SK-N-SH (cell line): Measurements from ENCODE around the gene PAAF1. TPM values are rescaled to one million over a fixed set of nuclear protein-coding genes. Genes with fewer than 3 reads are reported as not detected.

ENCODE experiments used
- CTCF ChIA-PET: fragments of 300-600, 350-600 bp; formaldehyde crosslinking; extraction: SDS; loops from one replicate; lab custom pipeline; 2021; lab: Yijun Ruan, JAX
- POLR2A ChIA-PET: fragments of 350-600 bp; sonication (Branson Sonifier 250); formaldehyde crosslinking; extraction: SDS; loops from one replicate; lab custom pipeline; 2020; ENCODE audit warnings: antibody characterized with exemption, inconsistent platforms; lab: Yijun Ruan, JAX
- DNase-seq: peaks from one replicate; pipeline ENCODE4 v3.0.0; 2012
- H2AFZ ChIP-seq: fragments of 200-600 bp; sonication (generic); 2 replicates; pipeline ENCODE4 v1.8.1; 2016; ENCODE audit warnings: antibody characterized with exemption, mild to moderate bottlenecking, low read depth
- H3F3A ChIP-seq: fragments of 200-600 bp; sonication (generic); replicated peaks from 2 replicates; pipeline ENCODE3; 2016; ENCODE audit warnings: antibody characterized with exemption, mild to moderate bottlenecking; ENCODE audit not compliant: insufficient read depth
- H3K27ac ChIP-seq, 2 experiments: fragments of 200-500 bp in 1 of 2; fragments of 200-600 bp in 1 of 2; sonication (Bioruptor generic) in 1 of 2; sonication (generic), shearing (Covaris generic) in 1 of 2; 2 replicates each; pipeline versions ENCODE4 v1.5.1 to v1.6.1; 2014 to 2016; ENCODE audit warnings: low read depth in 2 of 2, inconsistent platforms in 1 of 2, low read length in 1 of 2, mild to moderate bottlenecking in 1 of 2, mixed read lengths in 1 of 2
- H3K27me3 ChIP-seq: fragments of 200-600 bp; sonication (generic), shearing (Covaris generic); 2 replicates; pipeline ENCODE4 v1.6.1; 2016; ENCODE audit warnings: mixed run types; ENCODE audit not compliant: insufficient read depth
- H3K36me3 ChIP-seq, 2 experiments: fragments of 200-500 bp in 1 of 2; fragments of 200-600 bp in 1 of 2; sonication (Bioruptor generic) in 1 of 2; sonication (generic) in 1 of 2; replicated peaks in 1 of 2; 2 replicates each; pipeline versions ENCODE3 to v1.5.1; 2014 to 2016; ENCODE audit warnings: low read length in 1 of 2, mild to moderate bottlenecking in 1 of 2; ENCODE audit not compliant: insufficient read depth in 2 of 2, control insufficient read depth in 1 of 2
- H3K4me1 ChIP-seq, 2 experiments: fragments of 200-500 bp in 1 of 2; fragments of 200-600 bp in 1 of 2; sonication (Bioruptor generic) in 1 of 2; sonication (generic), shearing (Covaris generic) in 1 of 2; 2 replicates each; pipeline versions ENCODE4 v1.5.1 to v1.6.1; 2014 to 2016; ENCODE audit warnings: low read depth in 1 of 2, low read length in 1 of 2, mixed run types in 1 of 2; ENCODE audit not compliant: insufficient read depth in 2 of 2, control insufficient read depth in 1 of 2
- H3K4me2 ChIP-seq: fragments of 200-600 bp; sonication (generic), shearing (Covaris generic); 2 replicates; pipeline ENCODE4 v1.6.1; 2017; ENCODE audit warnings: mixed run types
- H3K4me3 ChIP-seq, 2 experiments: fragments of 200-500 bp in 1 of 2; fragments of 200-600 bp in 1 of 2; sonication (Bioruptor generic) in 1 of 2; sonication (generic), shearing (Covaris generic) in 1 of 2; 2 replicates each; pipeline versions ENCODE4 v1.5.1 to v1.8.1; 2014 to 2016; ENCODE audit warnings: low read depth in 2 of 2, inconsistent platforms in 1 of 2, low read length in 1 of 2, mild to moderate bottlenecking in 1 of 2, mixed read lengths in 1 of 2, moderate library complexity in 1 of 2
- H3K79me2 ChIP-seq: fragments of 200-600 bp; sonication (generic); 2 replicates; pipeline ENCODE4 v1.8.1; 2017; ENCODE audit warnings: mild to moderate bottlenecking; ENCODE audit not compliant: insufficient read depth
- H3K9ac ChIP-seq: fragments of 200-600 bp; sonication (generic); 2 replicates; pipeline ENCODE4 v1.6.1; 2017; ENCODE audit warnings: mixed run types
- H3K9me2 ChIP-seq: fragments of 200-600 bp; sonication (generic); 2 replicates; pipeline ENCODE4 v1.6.1; 2017; ENCODE audit warnings: mixed run types
- H3K9me3 ChIP-seq: fragments of 200-600 bp; sonication (generic); 2 replicates; pipeline ENCODE4 v1.6.1; 2017; ENCODE audit warnings: mixed run types, mild to moderate bottlenecking, moderate library complexity
- H4K20me1 ChIP-seq: fragments of 200-600 bp; sonication (generic); 2 replicates; pipeline ENCODE4 v1.6.1; 2017; ENCODE audit warnings: mild to moderate bottlenecking, mixed run types; ENCODE audit not compliant: insufficient read depth
- ELF1 ChIP-seq: IDR thresholded peaks from 2 replicates; pipeline ENCODE4 v1.4.0; 2012
- EP300 ChIP-seq, 2 experiments: IDR thresholded peaks; 2 replicates each; pipeline versions ENCODE4 v1.4.0 to v1.6.1; 2012; ENCODE audit warnings: borderline replicate concordance in 1 of 2, low read depth in 1 of 2, low read length in 1 of 2
- EZH2phosphoT487 ChIP-seq: fragments of 200-600 bp; sonication (generic); IDR thresholded peaks from 2 replicates; pipeline ENCODE4 v1.6.1; 2017; ENCODE audit warnings: low read depth, mixed run types, mild to moderate bottlenecking, antibody characterized with exemption, moderate library complexity, borderline replicate concordance
- FOXM1 ChIP-seq: IDR thresholded peaks from 2 replicates; pipeline ENCODE4 v1.4.0; 2012; ENCODE audit warnings: low read depth, mild to moderate bottlenecking
- NRF1 ChIP-seq: IDR thresholded peaks from 2 replicates; pipeline ENCODE4 v1.6.1; 2012; ENCODE audit warnings: low read depth, mild to moderate bottlenecking, low read length
- POLR2AphosphoS5 ChIP-seq: IDR thresholded peaks from 2 replicates; pipeline ENCODE4 v1.6.1; 2012; ENCODE audit warnings: low read depth, low read length
- RAD21 ChIP-seq: IDR thresholded peaks from 2 replicates; pipeline ENCODE4 v1.6.1; 2012; ENCODE audit warnings: mild to moderate bottlenecking, low read length
- RFX5 ChIP-seq: IDR thresholded peaks from 2 replicates; pipeline ENCODE4 v1.6.1; 2012; ENCODE audit warnings: mild to moderate bottlenecking, improper control_type of control experiment, low read length
- SIN3A ChIP-seq: IDR thresholded peaks from 2 replicates; pipeline ENCODE4 v1.6.1; 2012; ENCODE audit warnings: low read depth, mild to moderate bottlenecking, low read length, moderate library complexity, borderline replicate concordance
- TAF1 ChIP-seq: IDR thresholded peaks from 2 replicates; pipeline ENCODE4 v1.6.1; 2012; ENCODE audit warnings: low read depth, mild to moderate bottlenecking, low read length, moderate library complexity, borderline replicate concordance
- YY1 ChIP-seq: IDR thresholded peaks from 2 replicates; pipeline ENCODE4 v1.4.0; 2012; ENCODE audit warnings: low read depth, mild to moderate bottlenecking
- WGBS: methylation state at CpG from one replicate; pipeline ENCODE4 v1.1.6; 2017; ENCODE audit warnings: low lambda C conversion rate; 5-methylcytosine and 5-hydroxymethylcytosine counted together
- polyA plus RNA-seq, 3 experiments: library from polyadenylated mRNA; depleted of rRNA; stranded (reverse); fragments of >200 nt; gene quantifications; 2 replicates each; pipeline ENCODE4 v1.2.3, GENCODE V29; 2012
- TF ChIP-seq, protein P1 (sequence below): IDR thresholded peaks from 2 replicates; pipeline ENCODE4 v1.4.0; 2012; ENCODE audit warnings: low read depth, borderline replicate concordance
- TF ChIP-seq, protein P2 (sequence below): IDR thresholded peaks from 2 replicates; pipeline ENCODE4 v1.4.0; 2012; ENCODE audit warnings: low read depth
- TF ChIP-seq, protein P3 (sequence below): IDR thresholded peaks from 2 replicates; pipeline ENCODE4 v1.4.0; 2012; ENCODE audit warnings: low read depth, borderline replicate concordance
- TF ChIP-seq, protein P4 (sequence below): fragments of 150-350 bp; IDR thresholded peaks from 2 replicates; pipeline ENCODE4 v1.6.1; 2017; ENCODE audit warnings: antibody characterized with exemption, low read length, low read depth, borderline replicate concordance
- TF ChIP-seq, protein P5 (sequence below): IDR thresholded peaks from 2 replicates; pipeline ENCODE4 v1.6.1; 2012; ENCODE audit warnings: mild to moderate bottlenecking, low read depth, low read length, moderate library complexity
- TF ChIP-seq, protein P6 (sequence below): IDR thresholded peaks from 2 replicates; pipeline ENCODE4; 2012

PAAF1 gene
- polyA plus RNA-seq, 1 of the 3 experiments (the other 2 are of a cell fraction), result 23.2 TPM

DNA sequence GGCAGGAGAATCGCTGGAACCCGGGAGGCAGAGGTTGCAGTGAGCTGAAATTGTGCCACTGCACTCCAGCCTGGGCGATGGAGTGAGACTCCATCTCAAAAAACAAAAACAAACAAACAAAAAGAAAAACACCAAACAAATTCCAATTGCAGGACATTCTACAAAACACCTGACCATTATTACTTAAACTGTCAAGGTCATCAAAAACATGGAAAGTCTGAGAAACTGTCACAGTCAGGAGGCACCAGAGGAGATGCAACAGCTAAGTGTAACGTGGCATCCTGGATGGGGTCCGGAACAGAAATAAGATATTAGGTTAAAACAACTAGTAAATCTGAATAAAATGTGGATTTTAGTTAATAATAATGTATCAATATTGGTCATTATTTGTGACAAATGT is 73.1 kb downstream of the PAAF1 start:
- Histone ChIP-seq H4K20me1 (no peaks in the 10 kb centered on the region), H3K9me3 (no peaks in the 10 kb centered on the region), H3K9ac (no peak overlapping the region), H3K4me3 (no peak overlapping the region), H3K79me2 (no peaks in the 10 kb centered on the region), H3K4me2 (no peak overlapping the region), H3K36me3 (no peaks in the 10 kb centered on the region), H3K27me3 (no peaks in the 10 kb centered on the region), H3K9me2 (no peaks in the 10 kb centered on the region), H3F3A (no peaks in the 10 kb centered on the region)
- POLR2A ChIA-PET, result no interaction called here
- CTCF ChIA-PET, result interaction anchor here (1.9 kb wide), 1 partner anchor 10 kb away, joined by 8 read pairs; no protein-coding TSS in a partner anchor
- WGBS, result 83% methylated on average over 5 of the region's 5 CpGs
- TF ChIP-seq TAF1 (no peak), EP300 (IDR thresholded peaks at IDR 0.05; ENCODE audit: borderline replicate concordance in 1 of 2, low read depth in 1 of 2, low read length in 1 of 2) (no peak), YY1 (no peak)
- TF ChIP-seq, all 33 proteins: peak for 0
- H3K27ac ChIP-seq, result no peak overlapping the region
- no peaks in the 10 kb centered on the region; a peak in 1 of 4 replicates for H3K4me1 ChIP-seq
- no peak overlapping the region for H2AFZ ChIP-seq
- no peak for DNase-seq

DNA sequence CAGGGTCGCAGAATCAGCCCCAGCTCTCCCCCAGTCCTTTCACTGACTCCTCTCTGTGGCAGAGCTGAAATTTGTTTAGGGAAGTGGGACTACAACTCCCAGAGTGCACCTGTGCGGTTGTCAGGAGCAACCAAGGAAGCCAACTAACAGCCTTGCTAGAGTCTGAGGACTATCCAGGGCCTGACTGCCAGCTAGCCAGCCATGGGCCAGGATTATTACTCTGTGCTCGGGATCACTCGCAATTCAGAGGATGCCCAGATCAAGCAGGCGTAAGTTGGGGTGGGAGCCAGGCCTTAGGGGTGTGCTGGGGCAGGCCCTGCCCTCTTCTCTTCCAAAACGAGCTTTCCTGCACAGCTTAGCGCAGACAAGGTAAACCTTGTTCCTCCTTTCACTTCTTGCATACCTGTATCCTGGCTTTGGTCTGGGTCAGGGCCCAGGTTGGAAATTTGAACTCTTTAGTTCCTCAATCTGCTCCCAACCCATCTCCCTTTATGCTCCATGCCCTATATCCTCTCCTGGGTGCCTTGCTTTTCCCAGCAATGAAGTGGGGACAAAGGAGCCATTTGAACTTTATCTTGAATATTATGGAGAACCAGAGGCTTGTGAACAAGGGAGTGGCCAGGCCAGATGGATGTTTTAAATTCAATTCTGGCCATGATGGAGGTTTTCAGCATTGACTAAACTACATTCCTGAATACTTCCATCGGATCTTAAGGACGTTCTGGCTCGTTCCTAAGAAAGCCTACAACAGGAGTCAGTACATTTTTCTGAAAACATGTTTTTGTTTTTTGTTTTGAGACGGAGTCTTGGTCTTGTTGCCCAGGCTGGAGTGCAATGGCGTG is 74.3 kb downstream of the PAAF1 start, which contains the start of gene DNAJB13:
DNAJB13 (plus strand) TSS at position 158 of the 842 bp plus-strand sequence; CDS start at position 202, 44 bp downstream.
- Histone ChIP-seq H3K27me3 (no peaks in the 10 kb centered on the region), H3K4me1 (no peaks in the 10 kb centered on the region; a peak in 2 of 4 replicates), H2AFZ (no peak within 1 kb of the TSS), H3K36me3 (no peaks in the 10 kb centered on the region), H4K20me1 (no peaks in the 10 kb centered on the region), H3K4me2 (no peak within 1 kb of the TSS), H3K27ac (no peak within 1 kb of the TSS), H3F3A (peaks cover 3% of the 10 kb centered on the region), H3K4me3 (no peak within 1 kb of the TSS), H3K9ac (no peak within 1 kb of the TSS), H3K9me3 (no peaks in the 10 kb centered on the region), H3K79me2 (no peaks in the 10 kb centered on the region), H3K9me2 (no peaks in the 10 kb centered on the region)
- POLR2A ChIA-PET, result no interaction called here
- DNase-seq, result peak; percentile 72
- WGBS, result 92% methylated on average over 9 of the region's 12 CpGs
- CTCF ChIA-PET, result interaction anchor here (0.8 to 1.9 kb wide), 3 partner anchors 11 to 304 kb away, joined by 3 to 8 read pairs (median 3); no protein-coding TSS in a partner anchor
- TF ChIP-seq, protein P1, sequence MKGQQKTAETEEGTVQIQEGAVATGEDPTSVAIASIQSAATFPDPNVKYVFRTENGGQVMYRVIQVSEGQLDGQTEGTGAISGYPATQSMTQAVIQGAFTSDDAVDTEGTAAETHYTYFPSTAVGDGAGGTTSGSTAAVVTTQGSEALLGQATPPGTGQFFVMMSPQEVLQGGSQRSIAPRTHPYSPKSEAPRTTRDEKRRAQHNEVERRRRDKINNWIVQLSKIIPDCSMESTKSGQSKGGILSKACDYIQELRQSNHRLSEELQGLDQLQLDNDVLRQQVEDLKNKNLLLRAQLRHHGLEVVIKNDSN, result no peak
- TF ChIP-seq FOXM1 (no peak), NRF1 (no peak), EP300 (IDR thresholded peaks at IDR 0.05; ENCODE audit: borderline replicate concordance in 1 of 2, low read depth in 1 of 2, low read length in 1 of 2) (no peak), RFX5 (no peak), ELF1 (no peak), EZH2phosphoT487 (no peak), YY1 (no peak), SIN3A (no peak), RAD21 (no peak), POLR2AphosphoS5 (no peak)
- TF ChIP-seq, protein P2, sequence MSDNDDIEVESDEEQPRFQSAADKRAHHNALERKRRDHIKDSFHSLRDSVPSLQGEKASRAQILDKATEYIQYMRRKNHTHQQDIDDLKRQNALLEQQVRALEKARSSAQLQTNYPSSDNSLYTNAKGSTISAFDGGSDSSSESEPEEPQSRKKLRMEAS, result no peak
- TF ChIP-seq, protein P3, sequence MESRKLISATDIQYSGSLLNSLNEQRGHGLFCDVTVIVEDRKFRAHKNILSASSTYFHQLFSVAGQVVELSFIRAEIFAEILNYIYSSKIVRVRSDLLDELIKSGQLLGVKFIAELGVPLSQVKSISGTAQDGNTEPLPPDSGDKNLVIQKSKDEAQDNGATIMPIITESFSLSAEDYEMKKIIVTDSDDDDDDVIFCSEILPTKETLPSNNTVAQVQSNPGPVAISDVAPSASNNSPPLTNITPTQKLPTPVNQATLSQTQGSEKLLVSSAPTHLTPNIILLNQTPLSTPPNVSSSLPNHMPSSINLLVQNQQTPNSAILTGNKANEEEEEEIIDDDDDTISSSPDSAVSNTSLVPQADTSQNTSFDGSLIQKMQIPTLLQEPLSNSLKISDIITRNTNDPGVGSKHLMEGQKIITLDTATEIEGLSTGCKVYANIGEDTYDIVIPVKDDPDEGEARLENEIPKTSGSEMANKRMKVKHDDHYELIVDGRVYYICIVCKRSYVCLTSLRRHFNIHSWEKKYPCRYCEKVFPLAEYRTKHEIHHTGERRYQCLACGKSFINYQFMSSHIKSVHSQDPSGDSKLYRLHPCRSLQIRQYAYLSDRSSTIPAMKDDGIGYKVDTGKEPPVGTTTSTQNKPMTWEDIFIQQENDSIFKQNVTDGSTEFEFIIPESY, result no peak
- TF ChIP-seq, protein P4, sequence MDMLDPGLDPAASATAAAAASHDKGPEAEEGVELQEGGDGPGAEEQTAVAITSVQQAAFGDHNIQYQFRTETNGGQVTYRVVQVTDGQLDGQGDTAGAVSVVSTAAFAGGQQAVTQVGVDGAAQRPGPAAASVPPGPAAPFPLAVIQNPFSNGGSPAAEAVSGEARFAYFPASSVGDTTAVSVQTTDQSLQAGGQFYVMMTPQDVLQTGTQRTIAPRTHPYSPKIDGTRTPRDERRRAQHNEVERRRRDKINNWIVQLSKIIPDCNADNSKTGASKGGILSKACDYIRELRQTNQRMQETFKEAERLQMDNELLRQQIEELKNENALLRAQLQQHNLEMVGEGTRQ, result no peak
- TF ChIP-seq, protein P5, sequence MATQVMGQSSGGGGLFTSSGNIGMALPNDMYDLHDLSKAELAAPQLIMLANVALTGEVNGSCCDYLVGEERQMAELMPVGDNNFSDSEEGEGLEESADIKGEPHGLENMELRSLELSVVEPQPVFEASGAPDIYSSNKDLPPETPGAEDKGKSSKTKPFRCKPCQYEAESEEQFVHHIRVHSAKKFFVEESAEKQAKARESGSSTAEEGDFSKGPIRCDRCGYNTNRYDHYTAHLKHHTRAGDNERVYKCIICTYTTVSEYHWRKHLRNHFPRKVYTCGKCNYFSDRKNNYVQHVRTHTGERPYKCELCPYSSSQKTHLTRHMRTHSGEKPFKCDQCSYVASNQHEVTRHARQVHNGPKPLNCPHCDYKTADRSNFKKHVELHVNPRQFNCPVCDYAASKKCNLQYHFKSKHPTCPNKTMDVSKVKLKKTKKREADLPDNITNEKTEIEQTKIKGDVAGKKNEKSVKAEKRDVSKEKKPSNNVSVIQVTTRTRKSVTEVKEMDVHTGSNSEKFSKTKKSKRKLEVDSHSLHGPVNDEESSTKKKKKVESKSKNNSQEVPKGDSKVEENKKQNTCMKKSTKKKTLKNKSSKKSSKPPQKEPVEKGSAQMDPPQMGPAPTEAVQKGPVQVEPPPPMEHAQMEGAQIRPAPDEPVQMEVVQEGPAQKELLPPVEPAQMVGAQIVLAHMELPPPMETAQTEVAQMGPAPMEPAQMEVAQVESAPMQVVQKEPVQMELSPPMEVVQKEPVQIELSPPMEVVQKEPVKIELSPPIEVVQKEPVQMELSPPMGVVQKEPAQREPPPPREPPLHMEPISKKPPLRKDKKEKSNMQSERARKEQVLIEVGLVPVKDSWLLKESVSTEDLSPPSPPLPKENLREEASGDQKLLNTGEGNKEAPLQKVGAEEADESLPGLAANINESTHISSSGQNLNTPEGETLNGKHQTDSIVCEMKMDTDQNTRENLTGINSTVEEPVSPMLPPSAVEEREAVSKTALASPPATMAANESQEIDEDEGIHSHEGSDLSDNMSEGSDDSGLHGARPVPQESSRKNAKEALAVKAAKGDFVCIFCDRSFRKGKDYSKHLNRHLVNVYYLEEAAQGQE, result no peak
- TF ChIP-seq, protein P6, sequence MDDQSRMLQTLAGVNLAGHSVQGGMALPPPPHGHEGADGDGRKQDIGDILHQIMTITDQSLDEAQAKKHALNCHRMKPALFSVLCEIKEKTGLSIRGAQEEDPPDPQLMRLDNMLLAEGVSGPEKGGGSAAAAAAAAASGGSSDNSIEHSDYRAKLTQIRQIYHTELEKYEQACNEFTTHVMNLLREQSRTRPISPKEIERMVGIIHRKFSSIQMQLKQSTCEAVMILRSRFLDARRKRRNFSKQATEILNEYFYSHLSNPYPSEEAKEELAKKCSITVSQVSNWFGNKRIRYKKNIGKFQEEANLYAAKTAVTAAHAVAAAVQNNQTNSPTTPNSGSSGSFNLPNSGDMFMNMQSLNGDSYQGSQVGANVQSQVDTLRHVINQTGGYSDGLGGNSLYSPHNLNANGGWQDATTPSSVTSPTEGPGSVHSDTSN, result no peak
